GM12878 (cell line): ENCODE measurements around the gene NEK10. TPM values are rescaled to one million over a fixed set of nuclear protein-coding genes. Genes with fewer than 3 reads are reported as not detected.
A peak's percentile ranks its signal among the peaks of the same experiment; 100 is the strongest.

ENCODE experiments used
- CBX5 ChIP-seq: sonication (generic); IDR thresholded peaks from 2 replicates; pipeline ENCODE4 v1.6.1; 2016; ENCODE audit warnings: low read depth, moderate library complexity, mild to moderate bottlenecking, inconsistent platforms
- CEBPZ ChIP-seq: fragments of 150-350 bp; IDR thresholded peaks from 2 replicates; pipeline ENCODE4 v1.6.1; 2016; ENCODE audit warnings: low read depth, low read length
- CHD2 ChIP-seq: IDR thresholded peaks from 2 replicates; pipeline ENCODE4 v1.6.1; 2011; ENCODE audit warnings: low read depth, low read length, improper control_type of control experiment, borderline replicate concordance
- CREB1 ChIP-seq: IDR thresholded peaks from 2 replicates; pipeline ENCODE4 v1.6.1; 2012; ENCODE audit warnings: low read depth, mild to moderate bottlenecking, inconsistent platforms
- E4F1 ChIP-seq: fragments of 450-650 bp; IDR thresholded peaks from 2 replicates; pipeline ENCODE4 v1.6.1; 2018; ENCODE audit warnings: borderline replicate concordance, mild to moderate bottlenecking; ENCODE audit not compliant: partially characterized antibody
- EGR1 ChIP-seq, 2 experiments: IDR thresholded peaks; 1 replicate in 1 of 2; 2 replicates in 1 of 2; pipeline ENCODE4 v1.6.1; 2011 to 2012; ENCODE audit warnings: low read depth in 2 of 2, low read length in 2 of 2, borderline replicate concordance in 1 of 2, mild to moderate bottlenecking in 1 of 2, moderate library complexity in 1 of 2
- MTA2 ChIP-seq: fragments of 450-650 bp; IDR thresholded peaks from 2 replicates; pipeline ENCODE4 v1.6.1; 2016; ENCODE audit warnings: low read depth, mild to moderate bottlenecking, moderate library complexity
- NRF1 ChIP-seq: conservative IDR thresholded peaks from 2 replicates; pipeline ENCODE4 v1.6.1; 2011; ENCODE audit warnings: mild to moderate bottlenecking, low read depth, low read length, improper control_type of control experiment
- PAX5 ChIP-seq: IDR thresholded peaks from 2 replicates; pipeline ENCODE4 v1.6.1; 2011; ENCODE audit warnings: low read depth, low read length, borderline replicate concordance
- POLR2AphosphoS2 ChIP-seq: IDR thresholded peaks from 2 replicates; pipeline ENCODE4 v1.6.1; 2011; ENCODE audit warnings: low read depth, mild to moderate bottlenecking, low read length, improper control_type of control experiment, moderate library complexity
- POU2F2 ChIP-seq: IDR thresholded peaks from 3 replicates; pipeline ENCODE4 v1.6.1; 2011; ENCODE audit warnings: low read depth, mild to moderate bottlenecking, low read length, borderline replicate concordance
- RB1 ChIP-seq: fragments of 450-650 bp; formaldehyde crosslinking; IDR thresholded peaks from 2 replicates; pipeline ENCODE4 v1.6.1; 2017; ENCODE audit warnings: mild to moderate bottlenecking, borderline replicate concordance
- RUNX3 ChIP-seq: IDR thresholded peaks from 2 replicates; pipeline ENCODE4 v1.6.1; 2012; ENCODE audit warnings: low read length, inconsistent platforms
- YY1 ChIP-seq: IDR thresholded peaks from 2 replicates; pipeline ENCODE4 v1.6.1; 2011; ENCODE audit warnings: low read depth, mild to moderate bottlenecking, low read length
- ZNF622 ChIP-seq: fragments of 450-650 bp; IDR thresholded peaks from 2 replicates; pipeline ENCODE4 v1.6.1; 2017; ENCODE audit warnings: mild to moderate bottlenecking, inconsistent platforms
- polyA plus RNA-seq, 11 experiments: library from polyadenylated mRNA; depleted of rRNA in 4 of 11; unstranded in 6 of 11; stranded (reverse) in 5 of 11; fragments of >200 nt; fragmentation: Nextera tagmentation in 4 of 11; fragmentation: Illumina TruSeq in 1 of 11; extraction: Ambion mirVana in 4 of 11; extraction: Trizol in 1 of 11; gene quantifications; 1 replicate in 1 of 11; 2 replicates in 10 of 11; pipeline versions ENCODE4 v1.2.1 to v1.2.3, GENCODE V29; 2011 to 2016; ENCODE audit warnings: inconsistent platforms in 2 of 11, missing spikeins in 2 of 11, low read depth in 1 of 11
- total RNA-seq, 4 experiments: library from RNA; depleted of rRNA in 3 of 4; stranded (reverse); fragments of >200 nt in 3 of 4; fragmentation: Illumina TruSeq in 1 of 4; extraction: Trizol in 1 of 4; gene quantifications; 2 replicates each; pipeline versions ENCODE4 v1.2.1 to v1.2.3, GENCODE V29; 2013 to 2021
- TF ChIP-seq, protein P1 (sequence below): fragments of 450-650 bp; IDR thresholded peaks from 2 replicates; pipeline ENCODE4 v1.6.1; 2017; ENCODE audit warnings: antibody characterized with exemption, mild to moderate bottlenecking, moderate library complexity
- TF ChIP-seq, protein P2 (sequence below), 3 experiments: IDR thresholded peaks in 2 of 3; conservative IDR thresholded peaks in 1 of 3; 2 replicates each; pipeline ENCODE4 v1.5.1; 2011; ENCODE audit warnings: low read depth in 3 of 3, low read length in 3 of 3, mild to moderate bottlenecking in 3 of 3, control low read depth in 2 of 3, moderate library complexity in 2 of 3, inconsistent platforms in 1 of 3, mixed read lengths in 1 of 3; ENCODE audit not compliant: control insufficient read depth in 2 of 3, insufficient read depth in 1 of 3; ENCODE audit errors: extremely low read depth in 1 of 3
- TF ChIP-seq, protein P3 (sequence below): fragments of 450-650 bp; IDR thresholded peaks from 2 replicates; pipeline ENCODE4 v1.6.1; 2016; ENCODE audit warnings: mild to moderate bottlenecking

NEK10 gene
- total and polyA plus RNA-seq, 10 of the 15 experiments (the other 5 are each of a cell fraction or from before 2014, with no cell fraction given), result 0.06 to 0.40 (median 0.16) TPM; not detected in 2

DNA sequence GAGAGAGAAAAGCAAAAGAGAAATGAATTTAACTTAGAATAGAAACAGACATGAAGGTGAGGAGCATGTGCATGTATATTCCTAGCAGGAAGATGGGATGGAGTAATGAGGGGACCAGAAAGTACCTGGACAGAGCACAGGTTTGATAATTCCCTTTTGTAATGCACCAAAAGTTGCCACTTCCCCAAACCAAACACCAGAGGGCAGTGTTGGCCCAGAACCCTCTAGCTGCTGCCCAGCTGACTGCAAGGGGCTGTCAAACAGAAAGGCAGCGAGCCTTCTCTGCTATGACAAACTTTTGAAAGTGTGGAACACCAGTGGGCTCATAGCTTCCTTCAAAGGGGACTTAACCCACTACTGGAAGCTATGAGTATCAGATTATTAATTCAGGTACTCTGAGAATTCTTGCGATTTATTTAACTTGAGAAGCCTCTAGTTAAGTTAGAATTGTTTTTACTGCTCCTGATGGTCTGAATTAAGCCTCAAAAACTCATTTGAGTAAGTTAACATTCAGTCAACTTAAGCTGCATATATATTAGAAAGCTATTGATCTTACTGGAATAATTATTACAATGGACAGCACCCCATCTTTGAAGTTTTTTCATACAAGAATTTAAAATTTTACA lies 234.9 kb downstream of the NEK10 start (continued):
- TF ChIP-seq, protein P1, sequence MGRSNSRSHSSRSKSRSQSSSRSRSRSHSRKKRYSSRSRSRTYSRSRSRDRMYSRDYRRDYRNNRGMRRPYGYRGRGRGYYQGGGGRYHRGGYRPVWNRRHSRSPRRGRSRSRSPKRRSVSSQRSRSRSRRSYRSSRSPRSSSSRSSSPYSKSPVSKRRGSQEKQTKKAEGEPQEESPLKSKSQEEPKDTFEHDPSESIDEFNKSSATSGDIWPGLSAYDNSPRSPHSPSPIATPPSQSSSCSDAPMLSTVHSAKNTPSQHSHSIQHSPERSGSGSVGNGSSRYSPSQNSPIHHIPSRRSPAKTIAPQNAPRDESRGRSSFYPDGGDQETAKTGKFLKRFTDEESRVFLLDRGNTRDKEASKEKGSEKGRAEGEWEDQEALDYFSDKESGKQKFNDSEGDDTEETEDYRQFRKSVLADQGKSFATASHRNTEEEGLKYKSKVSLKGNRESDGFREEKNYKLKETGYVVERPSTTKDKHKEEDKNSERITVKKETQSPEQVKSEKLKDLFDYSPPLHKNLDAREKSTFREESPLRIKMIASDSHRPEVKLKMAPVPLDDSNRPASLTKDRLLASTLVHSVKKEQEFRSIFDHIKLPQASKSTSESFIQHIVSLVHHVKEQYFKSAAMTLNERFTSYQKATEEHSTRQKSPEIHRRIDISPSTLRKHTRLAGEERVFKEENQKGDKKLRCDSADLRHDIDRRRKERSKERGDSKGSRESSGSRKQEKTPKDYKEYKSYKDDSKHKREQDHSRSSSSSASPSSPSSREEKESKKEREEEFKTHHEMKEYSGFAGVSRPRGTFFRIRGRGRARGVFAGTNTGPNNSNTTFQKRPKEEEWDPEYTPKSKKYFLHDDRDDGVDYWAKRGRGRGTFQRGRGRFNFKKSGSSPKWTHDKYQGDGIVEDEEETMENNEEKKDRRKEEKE, result no peak
- TF ChIP-seq RUNX3, result 0 out of 2 replicates have a peak, but pooled peaks have one; percentile 10
- TF ChIP-seq CREB1, result no peak
- no peak for TF ChIP-seq EGR1 (IDR thresholded peaks at IDR 0.05; ENCODE audit: borderline replicate concordance in 1 of 2, low read depth in 2 of 2, low read length in 2 of 2)
- no peak for TF ChIP-seq MTA2
- no peak for TF ChIP-seq CEBPZ
- no peak for TF ChIP-seq E4F1
- no peak for TF ChIP-seq CHD2
- no peak for TF ChIP-seq CBX5
- TF ChIP-seq RB1, result no peak
- no peak for TF ChIP-seq POLR2AphosphoS2
- no peak for TF ChIP-seq POU2F2
- no peak for TF ChIP-seq NRF1
- TF ChIP-seq, protein P2, sequence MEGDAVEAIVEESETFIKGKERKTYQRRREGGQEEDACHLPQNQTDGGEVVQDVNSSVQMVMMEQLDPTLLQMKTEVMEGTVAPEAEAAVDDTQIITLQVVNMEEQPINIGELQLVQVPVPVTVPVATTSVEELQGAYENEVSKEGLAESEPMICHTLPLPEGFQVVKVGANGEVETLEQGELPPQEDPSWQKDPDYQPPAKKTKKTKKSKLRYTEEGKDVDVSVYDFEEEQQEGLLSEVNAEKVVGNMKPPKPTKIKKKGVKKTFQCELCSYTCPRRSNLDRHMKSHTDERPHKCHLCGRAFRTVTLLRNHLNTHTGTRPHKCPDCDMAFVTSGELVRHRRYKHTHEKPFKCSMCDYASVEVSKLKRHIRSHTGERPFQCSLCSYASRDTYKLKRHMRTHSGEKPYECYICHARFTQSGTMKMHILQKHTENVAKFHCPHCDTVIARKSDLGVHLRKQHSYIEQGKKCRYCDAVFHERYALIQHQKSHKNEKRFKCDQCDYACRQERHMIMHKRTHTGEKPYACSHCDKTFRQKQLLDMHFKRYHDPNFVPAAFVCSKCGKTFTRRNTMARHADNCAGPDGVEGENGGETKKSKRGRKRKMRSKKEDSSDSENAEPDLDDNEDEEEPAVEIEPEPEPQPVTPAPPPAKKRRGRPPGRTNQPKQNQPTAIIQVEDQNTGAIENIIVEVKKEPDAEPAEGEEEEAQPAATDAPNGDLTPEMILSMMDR (IDR thresholded peaks at IDR 0.05 in 2 of 3, conservative IDR thresholded peaks at IDR 0.05 in 1 of 3; ENCODE audit: control insufficient read depth in 2 of 3, extremely low read depth in 1 of 3, insufficient read depth in 1 of 3, low read depth in 3 of 3, low read length in 3 of 3), result peak; percentile 85 to 90 (median 90)
- TF ChIP-seq PAX5, result no peak
- TF ChIP-seq YY1, result 0 out of 2 replicates have a peak, but pooled peaks have one; percentile 38
- TF ChIP-seq ZNF622, result no peak
- TF ChIP-seq, protein P3, sequence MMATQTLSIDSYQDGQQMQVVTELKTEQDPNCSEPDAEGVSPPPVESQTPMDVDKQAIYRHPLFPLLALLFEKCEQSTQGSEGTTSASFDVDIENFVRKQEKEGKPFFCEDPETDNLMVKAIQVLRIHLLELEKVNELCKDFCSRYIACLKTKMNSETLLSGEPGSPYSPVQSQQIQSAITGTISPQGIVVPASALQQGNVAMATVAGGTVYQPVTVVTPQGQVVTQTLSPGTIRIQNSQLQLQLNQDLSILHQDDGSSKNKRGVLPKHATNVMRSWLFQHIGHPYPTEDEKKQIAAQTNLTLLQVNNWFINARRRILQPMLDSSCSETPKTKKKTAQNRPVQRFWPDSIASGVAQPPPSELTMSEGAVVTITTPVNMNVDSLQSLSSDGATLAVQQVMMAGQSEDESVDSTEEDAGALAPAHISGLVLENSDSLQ, result no peak
